HEK293T (cell line): Measurements from ENCODE around the gene ERC1.

Experiments used
- CTCF ChIA-PET: fragments of 350-600 bp; formaldehyde crosslinking; extraction: SDS; loops from one replicate; lab custom pipeline; 2021; ENCODE audit warnings: antibody characterized with exemption, inconsistent platforms; lab: Yijun Ruan, JAX
- POLR2A ChIA-PET: fragments of 350-600 bp; formaldehyde crosslinking; extraction: SDS; loops from one replicate; lab custom pipeline; 2020; ENCODE audit warnings: antibody characterized with exemption, inconsistent platforms; lab: Yijun Ruan, JAX
- DNase-seq: peaks from one replicate; pipeline ENCODE4 v3.0.0; 2012; ENCODE audit warnings: mixed read lengths; ENCODE audit errors: extremely low spot score
- ARNT ChIP-seq: fragments of 450-650 bp; IDR thresholded peaks from 2 replicates; pipeline ENCODE4 v1.6.1; 2017; ENCODE audit warnings: mild to moderate bottlenecking
- BHLHE40 ChIP-seq: fragments of 450-650 bp; IDR thresholded peaks from 2 replicates; pipeline ENCODE4 v1.6.1; 2016; ENCODE audit warnings: mild to moderate bottlenecking, moderate library complexity, borderline replicate concordance
- CTBP1 ChIP-seq: fragments of 450-650 bp; IDR thresholded peaks from 2 replicates; pipeline ENCODE4 v1.6.1; 2016; ENCODE audit warnings: borderline replicate concordance
- ELF4 ChIP-seq: fragments of 450-650 bp; IDR thresholded peaks from 2 replicates; pipeline ENCODE4 v1.6.1; 2017; ENCODE audit warnings: antibody characterized with exemption
- FOXA1 ChIP-seq: fragments of 450-650 bp; IDR thresholded peaks from 2 replicates; pipeline ENCODE4 v1.6.1; 2016; ENCODE audit warnings: mild to moderate bottlenecking
- FOXK2 ChIP-seq: fragments of 450-650 bp; IDR thresholded peaks from 2 replicates; pipeline ENCODE4 v1.6.1; 2016; ENCODE audit warnings: mild to moderate bottlenecking
- FOXM1 ChIP-seq: fragments of 450-650 bp; IDR thresholded peaks from 2 replicates; pipeline ENCODE4 v1.6.1; 2017; ENCODE audit warnings: mild to moderate bottlenecking, borderline replicate concordance
- HDGF ChIP-seq: fragments of 450-650 bp; IDR thresholded peaks from 2 replicates; pipeline ENCODE4 v1.6.1; 2017; ENCODE audit warnings: antibody characterized with exemption, borderline replicate concordance
- L3MBTL2 ChIP-seq: fragments of 450-650 bp; conservative IDR thresholded peaks from 2 replicates; pipeline ENCODE4 v1.6.1; 2016; ENCODE audit warnings: mild to moderate bottlenecking
- LEF1 ChIP-seq: fragments of 450-650 bp; IDR thresholded peaks from 2 replicates; pipeline ENCODE4 v1.6.1; 2017; ENCODE audit warnings: mild to moderate bottlenecking, borderline replicate concordance
- NFRKB ChIP-seq: fragments of 450-650 bp; IDR thresholded peaks from 2 replicates; pipeline ENCODE4 v1.6.1; 2016; ENCODE audit warnings: mild to moderate bottlenecking, moderate library complexity
- PKNOX1 ChIP-seq: fragments of 450-650 bp; IDR thresholded peaks from 2 replicates; pipeline ENCODE4 v1.6.1; 2016
- SP1 ChIP-seq: fragments of 450-650 bp; IDR thresholded peaks from 2 replicates; pipeline ENCODE4 v1.6.1; 2017
- SUZ12 ChIP-seq: fragments of 450-650 bp; IDR thresholded peaks from 2 replicates; pipeline ENCODE4 v1.6.1; 2016; ENCODE audit warnings: mild to moderate bottlenecking
- TARDBP ChIP-seq: fragments of 450-650 bp; IDR thresholded peaks from 2 replicates; pipeline ENCODE4 v1.6.1; 2016
- ZNF384 ChIP-seq: fragments of 450-650 bp; IDR thresholded peaks from 2 replicates; pipeline ENCODE4 v1.6.1; 2016

Gene ERC1

DNA sequence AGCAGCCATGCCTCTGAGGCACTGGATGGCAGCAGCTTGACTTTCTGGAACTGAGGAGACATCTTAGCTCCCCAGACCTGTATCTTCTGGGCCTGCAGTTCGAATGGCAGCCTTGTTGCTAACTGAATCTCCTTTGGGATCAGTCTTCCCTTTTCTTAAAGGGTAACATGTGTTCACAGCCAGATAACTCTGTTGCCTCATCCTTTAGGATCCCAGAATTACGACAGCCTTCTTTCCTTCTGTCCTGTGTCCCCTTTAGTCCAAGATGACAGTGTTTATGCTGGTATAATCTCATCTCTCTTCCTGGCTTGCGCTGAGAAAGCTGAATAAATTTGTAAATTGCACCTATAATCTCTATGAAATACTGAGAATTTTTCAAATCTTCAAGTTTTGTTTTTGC is 9.1 kb upstream of the ERC1 start:
- TF ChIP-seq SUZ12 (no peak), ZNF384 (no peak), SP1 (no peak), PKNOX1 (no peak), NFRKB (no peak), FOXK2 (no peak), LEF1 (no peak), BHLHE40 (no peak), HDGF (no peak), ARNT (no peak), FOXM1 (no peak)
- ChIA-PET POLR2A (no interaction called here), CTCF (no interaction called here)
- DNase-seq = no peak

DNA sequence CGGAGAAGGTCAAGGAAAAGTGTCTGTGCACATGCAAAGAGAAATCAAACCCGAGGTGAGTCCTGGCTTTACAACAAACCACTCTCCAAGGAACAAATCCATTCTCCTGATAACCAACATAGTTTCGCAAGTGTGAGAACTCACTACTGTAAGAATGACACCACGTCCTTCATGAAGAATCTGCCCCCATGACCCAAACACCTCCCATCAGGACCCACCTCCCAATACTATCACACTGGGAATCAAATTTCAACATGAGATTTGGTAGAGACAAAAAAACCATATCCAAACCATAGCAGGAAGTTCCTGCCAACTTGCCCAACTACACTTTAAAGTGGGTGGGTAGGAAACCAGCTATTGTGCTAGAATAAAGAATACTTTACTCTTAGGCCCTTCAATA is 2.4 kb upstream of the ERC1 start:
- no peak for TF ChIP-seq ZNF384
- TF ChIP-seq ELF4 = no peak
- TF ChIP-seq LEF1 = no peak
- no peak for TF ChIP-seq FOXM1
- TF ChIP-seq L3MBTL2 = no peak
- no peak for TF ChIP-seq PKNOX1
- no peak for TF ChIP-seq CTBP1
- ChIA-PET CTCF (interaction anchor here (0.6 to 1.0 kb wide), 3 partner anchors 27 to 413 kb away, joined by 3 to 5 read pairs (median 3); no protein-coding TSS in a partner anchor), POLR2A (interaction anchor here (1.6 kb wide), 1 partner anchor 8 kb away, joined by 4 read pairs; no protein-coding TSS in a partner anchor)
- DNase-seq = no peak

DNA sequence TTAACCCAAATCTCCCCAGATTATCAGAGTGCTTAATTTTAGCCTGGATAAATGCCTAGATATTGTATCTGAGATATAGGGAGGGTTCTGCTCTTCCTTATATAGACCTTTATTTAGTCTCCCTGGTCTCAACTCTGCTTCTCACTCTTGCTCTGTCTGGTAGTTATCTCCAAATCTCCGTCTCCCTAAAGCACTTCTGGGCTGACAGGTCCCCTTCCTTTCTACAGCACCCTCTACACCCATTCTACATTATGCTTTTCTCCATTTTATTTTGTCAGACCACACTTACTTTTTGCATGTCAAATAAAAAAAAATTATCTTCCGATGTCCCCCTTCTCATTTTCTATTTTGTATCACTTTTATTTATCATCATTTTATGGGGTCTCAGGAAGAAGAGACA is 2.0 kb upstream of the ERC1 start:
- POLR2A ChIA-PET = interaction anchor here (1.6 kb wide), 1 partner anchor 8 kb away, joined by 4 read pairs; no protein-coding TSS in a partner anchor
- CTCF ChIA-PET = interaction anchor here (0.6 to 1.0 kb wide), 4 partner anchors 28 to 413 kb away, joined by 3 to 5 read pairs (median 3); no protein-coding TSS in a partner anchor
- TF ChIP-seq BHLHE40 (no peak), NFRKB (no peak), FOXK2 (no peak), ELF4 (no peak), L3MBTL2 (no peak), TARDBP (no peak), FOXM1 (no peak), FOXA1 (no peak), PKNOX1 (no peak), HDGF (no peak), ZNF384 (no peak), SUZ12 (no peak), ARNT (no peak), SP1 (no peak)
- no peak for DNase-seq

GRCh38 chr12:989751-990660 is 1.0 kb upstream of the ERC1 start:
- CTCF ChIA-PET = interaction anchor here (0.6 to 0.9 kb wide), 3 partner anchors 30 to 128 kb away, joined by 3 to 5 read pairs (median 3); no protein-coding TSS in a partner anchor
- peak; percentile 51 for DNase-seq
- TF ChIP-seq L3MBTL2 (0 out of 2 replicates have a peak, but pooled peaks have one; percentile 95), FOXM1 (no peak)
- POLR2A ChIA-PET = interaction anchor here (0.8 to 1.6 kb wide), 8 partner anchors 9 to 93 kb away, joined by 3 to 6 read pairs (median 4); partner anchors contain the start of gene RAD52

DNA sequence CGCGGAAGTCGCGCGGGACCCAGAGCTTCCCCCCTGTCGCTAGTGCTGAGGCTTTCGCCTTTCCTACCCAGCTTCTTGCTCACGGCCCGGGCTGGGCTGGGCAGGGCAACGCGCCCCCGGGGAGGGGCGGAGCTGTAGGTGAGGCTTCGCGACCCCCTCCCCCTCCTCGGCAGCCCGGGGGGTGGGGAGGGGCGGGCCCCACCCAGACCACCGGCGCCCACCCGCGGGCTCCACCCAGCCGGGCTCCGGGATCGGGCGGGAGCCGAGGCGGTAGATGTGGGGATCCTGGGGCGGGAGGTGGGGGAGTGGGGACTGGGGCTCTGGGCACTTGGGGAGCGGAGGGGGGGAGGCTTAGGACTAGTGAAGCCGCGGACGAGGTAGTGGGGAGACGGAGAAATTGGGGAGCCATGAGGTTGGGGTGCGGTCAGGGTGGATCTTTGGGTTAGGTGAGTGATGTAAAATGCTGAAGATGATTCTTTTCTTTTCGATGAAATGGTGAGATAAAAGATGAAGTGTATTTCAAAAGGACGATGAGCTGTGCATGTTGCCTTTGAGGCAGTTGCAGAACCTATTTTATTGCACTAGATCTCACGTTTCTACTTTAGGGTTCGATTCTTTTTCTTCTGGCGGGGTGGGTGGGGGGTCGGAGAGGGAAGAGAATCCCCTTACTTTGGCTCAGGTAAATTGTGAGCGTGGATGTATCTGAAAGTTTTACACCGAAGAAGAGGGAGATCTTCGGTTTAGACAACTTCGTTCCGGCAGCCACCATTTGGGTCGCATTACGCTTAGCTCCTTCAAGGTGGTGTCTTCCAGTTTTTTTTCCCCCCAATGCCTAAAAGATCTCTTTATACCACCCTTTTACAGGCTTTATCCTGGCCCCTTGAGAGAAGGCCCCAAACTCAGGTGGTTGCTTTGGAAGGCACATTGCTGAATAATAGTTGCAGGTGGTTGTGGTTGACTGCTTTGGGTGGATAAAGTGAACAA is 619 bp downstream of the ERC1 start:
- DNase-seq = peak; percentile 66
- ChIA-PET POLR2A (interaction anchor here (0.8 to 2.5 kb wide), 9 partner anchors 10 to 394 kb away, joined by 3 to 15 read pairs (median 4); partner anchors contain the start of gene RAD52), CTCF (interaction anchor here (0.6 to 1.3 kb wide), 4 partner anchors 42 to 1543 kb away, joined by 3 to 4 read pairs (median 3); partner anchors contain the start of gene RAD52)
- TF ChIP-seq TARDBP (no peak), FOXM1 (no peak), FOXA1 (no peak), FOXK2 (no peak), CTBP1 (no peak), L3MBTL2 (no peak), NFRKB (no peak), SUZ12 (no peak), SP1 (no peak), LEF1 (no peak), ARNT (no peak)
